K562 (cell line): Measurements from ENCODE around the gene NRXN2. TPM values are rescaled to one million over a fixed set of nuclear protein-coding genes. Genes with fewer than 3 reads are reported as not detected.

ENCODE experiments used
- CLOCK ChIP-seq: fragments of 250-450 bp; sonication (Bioruptor Pico); IDR thresholded peaks from 2 replicates; pipeline ENCODE4 v1.4.0; 2020; ENCODE audit warnings: mild to moderate bottlenecking, moderate library complexity, borderline replicate concordance
- CREB5 ChIP-seq: fragments of 250-450 bp; sonication (Bioruptor Pico); IDR thresholded peaks from 2 replicates; pipeline ENCODE4 v1.5.0; 2020; ENCODE audit warnings: mild to moderate bottlenecking
- E2F6 ChIP-seq, 2 experiments: IDR thresholded peaks; 2 replicates each; pipeline ENCODE4 v1.6.1; 2011; ENCODE audit warnings: borderline replicate concordance in 1 of 2, control low read depth in 1 of 2, low read depth in 1 of 2, low read length in 1 of 2, mild to moderate bottlenecking in 1 of 2, mixed read lengths in 1 of 2, moderate library complexity in 1 of 2; ENCODE audit not compliant: insufficient read depth in 1 of 2, insufficient read length in 1 of 2, poor library complexity in 1 of 2, severe bottlenecking in 1 of 2; ENCODE audit errors: extremely low read depth in 1 of 2
- ELF1 ChIP-seq: fragments of 200-800 bp; sonication (Bioruptor generic); IDR thresholded peaks from 2 replicates; pipeline ENCODE4 v1.6.1; 2016; ENCODE audit warnings: missing genetic modification characterization, missing compliant biosample characterization
- EZH2 ChIP-seq: IDR thresholded peaks from 2 replicates; pipeline ENCODE4 v1.6.1; 2012; ENCODE audit warnings: low read depth, mild to moderate bottlenecking, inconsistent platforms, low read length, borderline replicate concordance
- FOXO4 ChIP-seq: fragments of 450-650 bp; formaldehyde crosslinking; IDR thresholded peaks from 2 replicates; pipeline ENCODE4 v1.4.0; 2020; ENCODE audit warnings: mild to moderate bottlenecking, moderate library complexity
- FOXP1 ChIP-seq: sonication (generic); formaldehyde crosslinking; IDR thresholded peaks from 2 replicates; pipeline ENCODE4 v1.8.0; 2022; ENCODE audit warnings: mild to moderate bottlenecking, missing genetic modification reagents
- NRF1 ChIP-seq, 2 experiments: fragments of 450-650 bp; IDR thresholded peaks in 1 of 2; conservative IDR thresholded peaks in 1 of 2; 2 replicates each; pipeline ENCODE4 v1.6.1; 2014; ENCODE audit warnings: mild to moderate bottlenecking in 2 of 2
- PCBP2 ChIP-seq: fragments of 200-400 bp; formaldehyde crosslinking; IDR thresholded peaks from 2 replicates; pipeline ENCODE4 v1.6.1; 2018; ENCODE audit warnings: low read length, low read depth, mild to moderate bottlenecking, moderate library complexity; ENCODE audit not compliant: poor library complexity, severe bottlenecking
- PRDM10 ChIP-seq: fragments of 450-650 bp; IDR thresholded peaks from 2 replicates; pipeline ENCODE4 v1.6.1; 2018; ENCODE audit not compliant: partially characterized antibody
- RAD21 ChIP-seq, 2 experiments: fragments of 250-450 bp in 1 of 2; fragments of 450-650 bp in 1 of 2; sonication (Bioruptor Pico) in 1 of 2; formaldehyde crosslinking in 1 of 2; IDR thresholded peaks in 1 of 2; conservative IDR thresholded peaks in 1 of 2; 2 replicates each; pipeline versions ENCODE4 v1.4.0 to v1.8.0; 2020 to 2022; ENCODE audit warnings: mild to moderate bottlenecking in 2 of 2, moderate library complexity in 1 of 2
- polyA plus RNA-seq, 8 experiments: library from polyadenylated mRNA; depleted of rRNA in 4 of 8; stranded (reverse) in 5 of 8; unstranded in 3 of 8; fragments of >200 nt; fragmentation: Nextera tagmentation in 2 of 8; fragmentation: Illumina TruSeq in 1 of 8; extraction: Ambion mirVana in 2 of 8; extraction: Trizol in 1 of 8; gene quantifications; 2 replicates each; pipeline versions ENCODE4 v1.2.1 to v1.2.3, GENCODE V29; 2011 to 2014; ENCODE audit warnings: inconsistent platforms in 1 of 8, missing spikeins in 1 of 8
- total RNA-seq, 7 experiments: library from RNA; depleted of rRNA in 6 of 7; stranded (reverse); fragments of >200 nt in 6 of 7; fragmentation: Illumina TruSeq in 2 of 7; extraction: Trizol in 2 of 7; gene quantifications; 2 replicates each; pipeline versions ENCODE4 v1.2.1 to v1.2.3, GENCODE V29; 2011 to 2021; ENCODE audit warnings: low replicate concordance in 1 of 7

The NRXN2 gene
- total and polyA plus RNA-seq, 9 of the 15 experiments (the other 6 are each of a cell fraction or from before 2014, with no cell fraction given) = 0.07 to 0.47 (median 0.15) TPM; not detected in 4

- TF ChIP-seq E2F6 (IDR thresholded peaks at IDR 0.05; ENCODE audit: borderline replicate concordance in 1 of 2, extremely low read depth in 1 of 2, insufficient read depth in 1 of 2, insufficient read length in 1 of 2, low read depth in 1 of 2, low read length in 1 of 2, poor library complexity in 1 of 2, severe bottlenecking in 1 of 2) (no peak), FOXP1 (CRISPR knock-in tag) (no peak), CREB5 (CRISPR knock-in tag) (no peak), PCBP2 (no peak), RAD21 (CRISPR knock-in tag; conservative IDR thresholded peaks at IDR 0.05 in 1 of 2, IDR thresholded peaks at IDR 0.05 in 1 of 2) (peak in 1 of 2 experiments; percentile 41; a peak in 2 of 4 replicates), EZH2 (no peak), PRDM10 (no peak), ELF1 (no peak), NRF1 (conservative IDR thresholded peaks at IDR 0.05 in 1 of 2, IDR thresholded peaks at IDR 0.05 in 1 of 2) (no peak), CLOCK (no peak), FOXO4 (CRISPR knock-in tag) (no peak)
Measured at GRCh38 chr11:64656862-64657261, 66.1 kb downstream of the NRXN2 start (continued).
